ENCODE measurements around the gene ZNF133.
"Not testable (repeated sequence)": the region's sequence is repeated elsewhere in the genome, so short reads cannot be mapped to it uniquely, and the experiment has no call there.

ZNF133 gene

GRCh38 chr20:18287915-18288748, at the start of gene ZNF133:
TSS of gene ZNF133 (plus strand) at chr20:18288527. CDS start at chr20:18305687, 17,160 bp downstream.
- DNase-seq = peak; percentile 96

GRCh38 chr20:18240997-18241396, 47.3 kb upstream of the ZNF133 start:
- DNase-seq = no peak

GRCh38 chr20:18243802-18244201, 44.5 kb upstream of the ZNF133 start:
- no peak for DNase-seq

DNA sequence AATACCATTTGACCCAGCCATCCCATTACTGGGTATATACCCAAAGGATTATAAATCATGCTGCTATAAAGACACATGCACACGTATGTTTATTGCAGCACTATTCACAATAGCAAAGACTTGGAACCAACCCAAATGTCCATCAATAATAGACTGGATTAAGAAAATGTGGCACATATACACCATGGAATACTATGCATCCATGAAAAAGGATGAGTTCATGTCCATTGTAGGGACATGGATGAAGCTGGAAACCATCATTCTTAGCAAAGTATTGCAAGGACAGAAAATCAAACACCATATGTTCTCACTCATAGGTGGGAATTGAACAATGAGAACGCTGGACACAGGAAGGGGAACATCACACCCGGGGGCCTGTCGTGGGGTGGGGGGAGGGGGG, 39.8 kb upstream of the ZNF133 start:
- not testable (repeated sequence) for DNase-seq

DNA sequence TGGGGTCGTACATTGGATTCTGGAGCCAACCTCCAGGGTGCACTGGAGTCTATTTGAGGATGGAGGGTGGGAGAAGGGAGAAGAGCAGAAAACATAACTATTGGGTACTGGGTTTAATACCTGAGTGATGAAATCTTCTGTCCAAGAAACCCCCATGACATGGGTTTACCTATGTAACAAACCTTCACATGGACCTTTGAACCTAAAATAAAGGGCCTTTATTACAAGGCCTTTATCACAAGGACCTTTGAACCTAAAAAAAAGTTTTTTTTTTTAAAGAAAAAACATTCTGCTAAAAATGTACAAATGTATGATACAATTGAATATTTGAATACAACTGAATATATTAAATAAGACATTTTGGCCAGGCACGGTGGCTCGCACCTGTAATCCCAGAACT, 38.1 kb upstream of the ZNF133 start:
- no peak for DNase-seq

DNA sequence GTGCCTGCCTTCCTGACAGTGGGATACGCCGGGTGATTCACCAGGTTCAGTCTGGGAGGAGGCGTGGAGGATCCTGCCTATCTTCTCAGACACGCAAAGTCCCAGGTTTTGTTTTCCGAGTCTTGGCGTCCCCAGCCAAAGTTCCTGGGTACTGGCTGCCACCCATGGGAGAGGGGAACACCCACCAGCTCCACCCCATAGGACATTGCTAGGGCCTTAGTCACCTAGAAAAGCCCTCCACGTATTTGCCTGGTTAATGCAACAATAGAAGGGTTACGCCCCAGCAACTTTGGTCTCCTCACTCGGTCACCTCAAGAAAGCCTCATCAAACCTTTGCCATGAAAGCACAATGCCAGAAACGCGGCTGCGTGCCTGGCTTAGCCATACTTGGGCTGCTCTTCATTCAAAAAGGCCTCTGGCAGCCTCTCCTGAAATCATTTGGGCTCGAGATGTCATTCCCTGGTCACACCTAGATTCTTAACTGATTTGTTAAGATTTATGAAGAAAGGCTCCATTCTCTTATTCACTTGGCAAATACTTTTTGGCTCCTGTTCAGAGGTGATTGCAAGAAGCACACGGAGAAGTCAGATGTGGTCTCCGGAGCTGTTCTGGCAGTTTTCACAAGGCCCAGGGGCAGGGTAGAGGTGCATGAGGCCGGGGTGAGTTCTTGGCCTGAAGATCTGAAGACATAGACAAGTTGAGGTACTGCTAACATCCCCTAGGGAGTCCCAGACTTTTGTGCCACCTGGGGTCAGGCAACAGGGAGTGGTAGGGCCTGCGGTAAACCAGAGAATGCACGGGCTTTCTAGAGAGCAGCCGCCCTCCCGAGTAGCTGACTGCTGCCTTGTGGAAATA, 35.5 kb upstream of the ZNF133 start:
- no peak for DNase-seq

- no peak for DNase-seq
These were observed 33.7 kb upstream of the ZNF133 start for GRCh38 chr20:18254615-18255014.

- no peak for DNase-seq
These were observed 32.8 kb upstream of the ZNF133 start for GRCh38 chr20:18255526-18255925.

- no peak for DNase-seq
These were observed 31.8 kb upstream of the ZNF133 start for GRCh38 chr20:18256440-18257090.

- DNase-seq = no peak
These were observed 30.0 kb upstream of the ZNF133 start for GRCh38 chr20:18258126-18258860.

- no peak for DNase-seq
These were observed 28.6 kb upstream of the ZNF133 start for GRCh38 chr20:18259730-18260129.

DNA sequence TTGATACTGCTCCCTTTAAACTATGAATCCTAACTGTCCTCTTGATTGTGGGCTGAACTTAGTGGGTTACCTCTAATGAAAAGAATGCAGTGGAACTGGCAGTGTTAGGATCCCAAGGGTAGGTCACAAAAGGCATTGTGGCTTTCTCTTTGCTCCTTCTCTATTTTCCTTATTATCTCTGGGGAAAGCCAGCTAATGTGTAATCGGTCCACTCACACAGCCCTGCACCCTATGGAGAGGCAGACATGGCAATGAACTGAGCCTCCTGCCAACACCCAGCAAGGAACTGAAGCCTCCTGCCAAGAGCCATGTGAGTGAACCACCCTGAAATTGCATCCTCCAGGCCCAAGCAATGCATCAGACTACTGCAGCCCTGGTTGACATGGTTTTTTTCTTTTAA, 24.6 kb upstream of the ZNF133 start:
- DNase-seq = no peak

DNA sequence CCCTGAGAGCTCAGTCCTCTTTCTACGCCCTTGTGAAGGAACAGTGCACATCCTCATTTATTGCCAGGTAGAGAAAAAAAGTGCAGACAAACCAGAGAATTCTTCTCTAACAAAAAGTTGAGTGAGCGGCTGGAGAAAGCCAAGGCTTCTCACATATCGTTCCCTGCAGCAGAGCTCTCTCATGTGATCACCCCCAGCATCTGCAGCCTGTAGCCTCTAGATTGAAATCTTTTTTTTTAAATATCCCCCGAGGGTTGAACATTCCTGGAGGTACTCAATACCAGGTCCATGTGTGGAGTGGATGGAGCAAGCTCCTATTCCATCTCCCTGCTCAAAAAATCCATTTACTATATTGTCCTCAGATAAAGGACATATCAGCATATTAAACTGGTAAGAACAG, 22.9 kb upstream of the ZNF133 start:
- DNase-seq = no peak

- no peak for DNase-seq
These were observed 22.0 kb upstream of the ZNF133 start for GRCh38 chr20:18266282-18266681.

DNA sequence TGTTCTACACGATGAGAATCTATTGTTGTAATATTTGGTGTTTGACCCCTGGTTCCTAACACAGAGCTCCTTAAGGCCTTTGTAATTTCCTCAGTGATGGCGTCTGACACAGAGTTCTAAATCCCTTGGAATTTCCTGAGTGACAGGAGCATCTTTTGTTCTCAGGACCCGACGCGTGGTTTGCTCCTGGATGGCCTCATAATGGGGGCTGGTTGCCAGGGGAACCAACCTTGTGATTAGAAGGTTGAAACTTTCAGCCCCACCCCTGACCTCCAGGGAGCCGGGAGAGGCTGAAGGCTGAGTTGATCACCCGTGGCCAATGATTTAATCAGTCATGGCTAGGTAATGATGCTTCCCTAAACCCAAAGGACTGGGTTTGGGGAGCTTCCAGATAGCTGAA, 20.5 kb upstream of the ZNF133 start:
- DNase-seq = no peak

- DNase-seq = no peak
These were observed 17.2 kb upstream of the ZNF133 start for GRCh38 chr20:18271160-18271559.

DNA sequence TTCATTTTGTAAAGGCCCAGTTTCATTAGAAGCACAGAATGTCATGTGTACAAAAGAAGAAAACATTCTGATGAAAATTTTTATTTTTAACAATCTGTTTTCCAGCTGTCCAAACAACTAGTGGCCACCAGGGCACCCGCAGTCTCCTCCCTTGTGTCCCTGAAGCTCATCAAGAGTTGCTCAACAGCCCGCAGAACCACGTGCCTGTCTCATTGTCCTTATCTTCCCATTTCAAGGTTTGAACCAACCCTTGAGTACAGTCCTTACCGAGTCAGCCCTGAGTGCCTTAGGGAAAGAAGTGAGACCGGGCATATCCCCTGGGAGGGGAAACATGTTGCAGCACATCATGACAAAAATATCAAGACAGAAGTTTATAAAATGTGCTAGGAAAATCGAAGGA, 15.9 kb upstream of the ZNF133 start:
- no peak for DNase-seq

DNA sequence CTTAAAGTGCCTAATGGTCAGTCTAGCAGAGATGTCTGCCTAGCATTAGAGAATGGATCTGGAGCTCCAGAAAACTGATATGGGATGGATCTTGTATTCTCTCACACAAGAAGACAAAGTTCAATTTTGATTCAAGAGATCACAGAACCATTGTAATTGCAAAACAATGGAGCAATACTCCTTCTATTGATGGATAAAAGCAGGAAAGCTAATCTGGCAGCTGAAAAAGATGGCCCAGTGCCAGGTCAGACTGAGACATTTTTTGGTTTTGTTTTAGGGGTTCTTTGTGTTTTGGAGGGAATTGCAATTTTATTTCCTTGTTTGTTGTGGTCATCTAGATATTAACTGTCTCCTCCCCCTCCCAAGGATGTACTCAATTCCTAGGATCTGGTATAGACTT, 14.6 kb upstream of the ZNF133 start:
- no peak for DNase-seq

DNA sequence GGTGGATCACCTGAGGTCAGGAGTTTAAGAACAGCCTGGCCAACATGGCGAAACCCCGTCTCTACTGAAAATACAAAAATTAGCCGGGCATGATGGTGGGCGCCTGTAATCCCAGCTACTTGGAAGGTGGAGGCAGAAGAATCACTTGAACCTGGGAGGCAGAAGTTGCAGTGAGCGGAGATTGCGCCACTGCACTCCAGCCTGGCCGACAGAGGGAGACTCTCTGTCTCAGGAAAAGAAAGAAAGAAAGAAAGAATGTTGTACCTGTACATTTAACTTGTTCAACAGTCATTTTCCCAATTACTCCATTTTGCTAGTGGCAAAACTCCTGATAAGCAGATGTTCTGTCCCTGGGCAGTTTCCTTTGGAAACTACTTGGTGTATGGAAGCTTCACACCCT, 12.4 kb upstream of the ZNF133 start:
- DNase-seq = not testable (repeated sequence)

DNA sequence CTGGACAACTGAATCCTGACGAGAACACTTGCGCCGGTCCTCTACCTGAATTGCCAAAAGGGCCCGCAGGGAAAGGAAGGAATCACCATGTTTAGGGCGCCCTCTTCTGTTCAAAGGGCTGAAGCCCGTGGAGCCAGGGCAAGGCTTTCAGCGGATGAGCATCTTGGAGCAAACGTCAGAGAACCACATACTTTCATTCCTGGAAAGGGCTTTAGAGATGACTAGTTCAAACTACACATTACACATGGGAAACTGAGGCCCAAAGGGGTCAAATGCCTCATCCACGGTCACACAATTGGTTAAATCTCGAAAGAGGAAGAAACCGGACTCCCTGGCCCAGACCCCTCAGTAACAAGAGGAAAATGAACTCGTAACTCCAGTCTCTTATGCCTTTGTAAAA, 11.5 kb upstream of the ZNF133 start:
- DNase-seq = peak; percentile 61

- no peak for DNase-seq
These were observed 9.1 kb upstream of the ZNF133 start for GRCh38 chr20:18279242-18279641.

GRCh38 chr20:18284805-18285533, 3.4 kb upstream of the ZNF133 start:
- no peak for DNase-seq

Data from CD4-positive, alpha-beta T cell treated with Interleukin-10 for 1 hour (primary cell).